Mesendoderm (in vitro differentiated cells): Measurements from ENCODE around the gene PCGF2.

Experiments used
- DNase-seq: peaks from one replicate; pipeline ENCODE4 v3.0.0; 2013
- H2AK5ac ChIP-seq: 2 replicates; pipeline ENCODE4 v1.6.1; 2013; ENCODE audit warnings: low read length, inconsistent platforms
- H2BK120ac ChIP-seq: 2 replicates; pipeline ENCODE4 v1.6.1; 2013; ENCODE audit warnings: low read depth, mild to moderate bottlenecking, low read length, moderate library complexity, mixed read lengths
- H2BK15ac ChIP-seq: replicated peaks from 2 replicates; pipeline ENCODE4 v1.6.1; 2013; ENCODE audit warnings: low read depth, mild to moderate bottlenecking, moderate library complexity
- H2BK5ac ChIP-seq: 2 replicates; pipeline ENCODE4 v1.6.1; 2013; ENCODE audit warnings: low read length, inconsistent platforms
- H3K18ac ChIP-seq: 2 replicates; pipeline ENCODE4 v1.6.1; 2013; ENCODE audit warnings: mild to moderate bottlenecking, low read length, mixed read lengths
- H3K23ac ChIP-seq: one replicate; pipeline ENCODE4 v1.6.1; 2013; ENCODE audit warnings: low read length
- H3K27ac ChIP-seq: 2 replicates; pipeline ENCODE4 v1.5.1; 2013; ENCODE audit warnings: low read depth, mild to moderate bottlenecking, inconsistent platforms, low read length, moderate library complexity
- H3K27me3 ChIP-seq: 2 replicates; pipeline ENCODE4 v1.6.1; 2013; ENCODE audit warnings: low read length, control low read depth, mild to moderate bottlenecking, inconsistent platforms; ENCODE audit not compliant: insufficient read depth, poor library complexity
- H3K36me3 ChIP-seq: 2 replicates; pipeline ENCODE4 v1.6.1; 2013; ENCODE audit warnings: low read length, inconsistent platforms; ENCODE audit not compliant: control insufficient read depth, insufficient read depth
- H3K4ac ChIP-seq: one replicate; pipeline ENCODE4 v1.6.1; 2013; ENCODE audit warnings: low read depth, mild to moderate bottlenecking, low read length, moderate library complexity
- H3K4me1 ChIP-seq: 2 replicates; pipeline ENCODE4 v1.6.1; 2013; ENCODE audit warnings: low read depth, low read length, inconsistent platforms; ENCODE audit not compliant: control insufficient read depth
- H3K4me2 ChIP-seq: 2 replicates; pipeline ENCODE4 v1.6.1; 2013; ENCODE audit warnings: low read length
- H3K4me3 ChIP-seq: 2 replicates; pipeline ENCODE4 v1.5.1; 2013; ENCODE audit warnings: mild to moderate bottlenecking, low read length
- H3K56ac ChIP-seq: one replicate; pipeline ENCODE4 v1.6.1; 2013; ENCODE audit warnings: low read length
- H3K79me1 ChIP-seq: 2 replicates; pipeline ENCODE4 v1.6.1; 2013; ENCODE audit warnings: low read length, inconsistent platforms
- H3K79me2 ChIP-seq: 2 replicates; pipeline ENCODE4 v1.6.1; 2013; ENCODE audit warnings: mild to moderate bottlenecking, low read length; ENCODE audit not compliant: control insufficient read depth, insufficient read depth
- H3K9ac ChIP-seq: 2 replicates; pipeline ENCODE4 v1.6.1; 2013; ENCODE audit warnings: low read length, inconsistent platforms
- H4K5ac ChIP-seq: one replicate; pipeline ENCODE4 v1.6.1; 2013; ENCODE audit warnings: low read length
- H4K8ac ChIP-seq: one replicate; pipeline ENCODE4 v1.6.1; 2013; ENCODE audit warnings: low read depth, mild to moderate bottlenecking, control low read depth, low read length, moderate library complexity
- WGBS: extraction: QIAGEN DNeasy Blood & Tissue Kit; methylation state at CpG from one replicate; pipeline ENCODE4 v1.1.7; 2013; ENCODE audit warnings: low lambda C conversion rate, missing lambda C conversion rate; ENCODE audit not compliant: insufficient coverage; ENCODE audit errors: extremely low coverage; 5-methylcytosine and 5-hydroxymethylcytosine counted together

The PCGF2 gene

DNA sequence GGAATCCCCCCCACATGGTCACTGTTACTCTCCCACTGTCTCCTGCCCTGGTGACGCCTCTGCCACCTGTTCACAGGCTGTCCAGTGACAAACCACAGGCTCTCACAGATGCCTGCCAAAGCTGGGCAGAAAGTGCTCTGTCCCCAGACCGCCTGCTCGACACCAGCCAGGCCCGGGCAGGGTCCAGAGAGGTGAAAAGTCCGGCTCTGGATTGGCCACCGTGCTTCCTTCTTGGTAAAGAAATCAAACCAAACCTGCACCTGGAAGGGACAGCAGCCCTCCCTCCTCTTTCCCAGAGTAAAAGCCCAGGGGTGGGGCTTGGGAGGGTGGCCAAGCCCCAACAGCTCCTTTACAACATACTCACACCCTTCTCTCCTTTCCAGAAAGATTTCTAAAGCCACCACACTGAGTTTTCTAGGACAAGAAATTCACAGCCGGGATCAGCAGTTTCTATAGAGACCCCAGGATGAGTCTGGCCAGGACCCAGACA, 6.2 kb downstream of the PCGF2 start:
- DNase-seq: no peak
- no peak overlapping the region for H3K27ac ChIP-seq
- no peak overlapping the region for H3K18ac ChIP-seq
- no peak overlapping the region for H2BK120ac ChIP-seq
- H2BK15ac ChIP-seq: no peak overlapping the region
- H3K36me3 ChIP-seq: peaks cover 10% of the 10 kb centered on the region
- H3K9ac ChIP-seq: no peak overlapping the region
- H3K27me3 ChIP-seq: no peaks in the 10 kb centered on the region
- no peak overlapping the region for H3K23ac ChIP-seq
- H3K4me1 ChIP-seq: peaks cover 14% of the 10 kb centered on the region
- no peak overlapping the region for H2BK5ac ChIP-seq
- H4K5ac ChIP-seq: no peak overlapping the region
- peaks cover 69% of the 10 kb centered on the region for H3K79me2 ChIP-seq
- H3K79me1 ChIP-seq: peaks cover 24% of the 10 kb centered on the region
- WGBS: no CpG with 5 or more reads among the region's 7 CpGs
- no peak overlapping the region for H3K4me3 ChIP-seq
- no peak overlapping the region for H3K4me2 ChIP-seq
- no peak overlapping the region for H3K4ac ChIP-seq
- no peak overlapping the region for H2AK5ac ChIP-seq
- no peak overlapping the region for H4K8ac ChIP-seq
- no peak overlapping the region for H3K56ac ChIP-seq

- Histone ChIP-seq H3K79me2 (peaks cover 64% of the 10 kb centered on the region), H2BK15ac (no peak overlapping the region), H4K5ac (no peak overlapping the region), H3K18ac (no peak overlapping the region), H3K9ac (no peak overlapping the region), H4K8ac (no peak overlapping the region), H2BK5ac (no peak overlapping the region), H3K27ac (no peak overlapping the region), H3K4me1 (peaks cover 14% of the 10 kb centered on the region), H2AK5ac (no peak overlapping the region), H3K4me3 (no peak overlapping the region), H3K27me3 (no peaks in the 10 kb centered on the region), H3K4ac (no peak overlapping the region), H3K79me1 (peaks cover 24% of the 10 kb centered on the region), H2BK120ac (no peak overlapping the region), H3K23ac (no peak overlapping the region), H3K36me3 (peaks cover 10% of the 10 kb centered on the region), H3K4me2 (no peak overlapping the region), H3K56ac (no peak overlapping the region)
- WGBS: no CpG with 5 or more reads among the region's 5 CpGs
- no peak for DNase-seq
Measured at GRCh38 chr17:38741461-38741860, 6.7 kb downstream of the PCGF2 start.

- Histone ChIP-seq H3K79me2 (peaks cover 57% of the 10 kb centered on the region), H2AK5ac (no peak overlapping the region), H3K9ac (no peak overlapping the region), H2BK15ac (no peak overlapping the region), H3K56ac (no peak overlapping the region), H3K18ac (no peak overlapping the region), H3K27ac (no peak overlapping the region), H3K27me3 (no peaks in the 10 kb centered on the region), H3K23ac (no peak overlapping the region), H4K5ac (no peak overlapping the region), H3K79me1 (peaks cover 22% of the 10 kb centered on the region), H4K8ac (no peak overlapping the region), H3K36me3 (peaks cover 12% of the 10 kb centered on the region), H3K4me3 (no peak overlapping the region), H3K4me1 (peaks cover 8% of the 10 kb centered on the region), H2BK5ac (no peak overlapping the region), H3K4ac (no peak overlapping the region), H3K4me2 (no peak overlapping the region), H2BK120ac (no peak overlapping the region)
- whole genome bisulfite sequencing: no CpG with 5 or more reads among the region's 4 CpGs
- no peak for DNase-seq
Measured at GRCh38 chr17:38740806-38741205, 7.3 kb downstream of the PCGF2 start.

GRCh38 chr17:38740044-38740443, 8.1 kb downstream of the PCGF2 start:
- no peak overlapping the region for H3K23ac ChIP-seq
- H3K9ac ChIP-seq: no peak overlapping the region
- H3K36me3 ChIP-seq: peaks cover 14% of the 10 kb centered on the region
- no peak overlapping the region for H3K4me2 ChIP-seq
- DNase-seq: no peak
- H3K27me3 ChIP-seq: no peaks in the 10 kb centered on the region
- no peak overlapping the region for H2BK120ac ChIP-seq
- no peak overlapping the region for H4K8ac ChIP-seq
- no peak overlapping the region for H3K56ac ChIP-seq
- peaks cover 22% of the 10 kb centered on the region for H3K79me1 ChIP-seq
- H2BK15ac ChIP-seq: no peak overlapping the region
- no peak overlapping the region for H3K18ac ChIP-seq
- no peak overlapping the region for H4K5ac ChIP-seq
- H2BK5ac ChIP-seq: no peak overlapping the region
- H2AK5ac ChIP-seq: no peak overlapping the region
- no peak overlapping the region for H3K27ac ChIP-seq
- H3K4me1 ChIP-seq: peaks cover 4% of the 10 kb centered on the region
- H3K79me2 ChIP-seq: peaks cover 50% of the 10 kb centered on the region
- H3K4me3 ChIP-seq: no peak overlapping the region
- no peak overlapping the region for H3K4ac ChIP-seq
- no CpG with 5 or more reads among the region's 19 CpGs for WGBS

GRCh38 chr17:38739305-38739704, 8.8 kb downstream of the PCGF2 start:
- H2BK15ac ChIP-seq: no peak overlapping the region
- H3K79me2 ChIP-seq: peaks cover 43% of the 10 kb centered on the region
- peaks cover 4% of the 10 kb centered on the region for H3K4me1 ChIP-seq
- no peak overlapping the region for H3K4ac ChIP-seq
- H3K18ac ChIP-seq: no peak overlapping the region
- H3K23ac ChIP-seq: no peak overlapping the region
- no peak for DNase-seq
- no CpG with 5 or more reads among the region's 14 CpGs for WGBS
- H2AK5ac ChIP-seq: no peak overlapping the region
- H3K36me3 ChIP-seq: peaks cover 14% of the 10 kb centered on the region
- no peak overlapping the region for H3K27ac ChIP-seq
- no peak overlapping the region for H3K56ac ChIP-seq
- H4K8ac ChIP-seq: no peak overlapping the region
- H3K4me3 ChIP-seq: no peak overlapping the region
- H2BK5ac ChIP-seq: no peak overlapping the region
- H3K79me1 ChIP-seq: peaks cover 22% of the 10 kb centered on the region
- no peak overlapping the region for H4K5ac ChIP-seq
- H3K4me2 ChIP-seq: no peak overlapping the region
- H3K9ac ChIP-seq: no peak overlapping the region
- H2BK120ac ChIP-seq: no peak overlapping the region
- no peaks in the 10 kb centered on the region for H3K27me3 ChIP-seq

GRCh38 chr17:38738686-38739085, 9.4 kb downstream of the PCGF2 start:
- WGBS: no CpG with 5 or more reads among the region's 16 CpGs

More at GRCh38 chr17:38738686-38739085, 9.4 kb downstream of the PCGF2 start:
- H2AK5ac ChIP-seq: no peak overlapping the region
- no peak overlapping the region for H3K9ac ChIP-seq
- peaks cover 19% of the 10 kb centered on the region for H3K79me1 ChIP-seq
- no peak overlapping the region for H3K27ac ChIP-seq
- H3K56ac ChIP-seq: no peak overlapping the region
- no peak overlapping the region for H2BK15ac ChIP-seq
- H2BK5ac ChIP-seq: no peak overlapping the region
- no peak for DNase-seq
- H4K5ac ChIP-seq: no peak overlapping the region
- peaks cover 14% of the 10 kb centered on the region for H3K36me3 ChIP-seq
- no peak overlapping the region for H3K4me2 ChIP-seq
- no peak overlapping the region for H3K23ac ChIP-seq
- H3K4me3 ChIP-seq: no peak overlapping the region
- no peak overlapping the region for H3K18ac ChIP-seq
- H3K4me1 ChIP-seq: peaks cover 1% of the 10 kb centered on the region
- H4K8ac ChIP-seq: no peak overlapping the region
- H3K79me2 ChIP-seq: peaks cover 37% of the 10 kb centered on the region
- H3K4ac ChIP-seq: no peak overlapping the region
- H2BK120ac ChIP-seq: no peak overlapping the region
- no peaks in the 10 kb centered on the region for H3K27me3 ChIP-seq
